ENCODE measurements around the gene VKORC1. TPM values are rescaled to one million over a fixed set of nuclear protein-coding genes. Genes with fewer than 3 reads are reported as not detected.

The VKORC1 gene
- total RNA-seq, 2 experiments from 2014 or later: 66.0 to 66.1 TPM

- no peak overlapping the region for H3K4me3 Mint-ChIP-seq
- H3K27me3 Mint-ChIP-seq: no peaks in the 10 kb centered on the region
- ChIA-PET CTCF (interaction anchor here (1.3 to 1.8 kb wide), 2 partner anchors 12 to 13 kb away, joined by 4 to 11 read pairs; partner anchors contain the start of gene KAT8), POLR2A (interaction anchor here (1.9 to 2.0 kb wide), 2 partner anchors 11 to 13 kb away, joined by 4 to 7 read pairs; partner anchors contain the start of gene KAT8)
- H3K27ac Mint-ChIP-seq: peak overlapping the region; percentile 58
- no peaks in the 10 kb centered on the region for H3K9me3 Mint-ChIP-seq
- peaks cover 1% of the 10 kb centered on the region for H3K4me1 Mint-ChIP-seq
- no peak for DNase-seq
- H3K36me3 Mint-ChIP-seq (ENCODE audit: low read depth): peaks cover 14% of the 10 kb centered on the region
Measured at GRCh38 chr16:31128711-31129567, 34.3 kb upstream of the VKORC1 start.

DNA sequence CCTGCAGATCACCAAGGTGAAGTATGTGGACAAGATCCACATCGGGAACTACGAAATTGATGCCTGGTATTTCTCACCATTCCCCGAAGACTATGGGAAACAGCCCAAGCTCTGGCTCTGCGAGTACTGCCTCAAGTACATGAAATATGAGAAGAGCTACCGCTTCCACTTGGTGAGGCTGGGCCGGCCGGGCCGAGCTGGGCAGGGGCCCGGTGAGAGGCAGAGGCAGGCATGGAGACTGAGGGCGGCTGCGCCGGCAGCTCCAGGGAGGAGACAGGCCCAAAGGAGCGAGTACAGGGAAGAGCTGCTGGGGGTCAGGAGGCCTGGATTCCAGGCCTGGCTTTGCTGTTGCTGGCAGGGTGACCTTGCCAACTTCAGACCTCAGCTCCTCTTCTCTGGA is 32.6 kb upstream of the VKORC1 start:
- POLR2A ChIA-PET: interaction anchor here (1.1 kb wide), 2 partner anchors 10 to 15 kb away, joined by 3 to 4 read pairs; partner anchors contain the start of gene KAT8
- DNase-seq: no peak
- Mint-ChIP-seq H3K27ac (no peak overlapping the region), H3K36me3 (ENCODE audit: low read depth) (peaks cover 16% of the 10 kb centered on the region), H3K27me3 (no peaks in the 10 kb centered on the region), H3K4me1 (peaks cover 1% of the 10 kb centered on the region), H3K9me3 (no peaks in the 10 kb centered on the region), H3K4me3 (no peak overlapping the region)
- CTCF ChIA-PET: interaction anchor here (0.9 to 1.6 kb wide), 2 partner anchors 15 to 143 kb away, joined by 3 to 4 read pairs; no protein-coding TSS in a partner anchor

GRCh38 chr16:31125844-31126243 is 31.2 kb upstream of the VKORC1 start:
- H3K27me3 Mint-ChIP-seq: no peaks in the 10 kb centered on the region
- peaks cover 22% of the 10 kb centered on the region for H3K36me3 Mint-ChIP-seq (ENCODE audit: low read depth)
- no peak overlapping the region for H3K27ac Mint-ChIP-seq
- ChIA-PET CTCF (interaction anchor here (1.4 to 1.6 kb wide), 2 partner anchors 11 to 141 kb away, joined by 3 to 4 read pairs; no protein-coding TSS in a partner anchor), POLR2A (no interaction called here)
- DNase-seq: no peak
- no peak overlapping the region for H3K4me3 Mint-ChIP-seq
- peaks cover 1% of the 10 kb centered on the region for H3K4me1 Mint-ChIP-seq
- no peaks in the 10 kb centered on the region for H3K9me3 Mint-ChIP-seq

GRCh38 chr16:31120129-31120528 is 25.5 kb upstream of the VKORC1 start:
- Mint-ChIP-seq H3K27me3 (no peaks in the 10 kb centered on the region), H3K27ac (no peak overlapping the region), H3K4me1 (peaks cover 20% of the 10 kb centered on the region), H3K4me3 (no peak overlapping the region), H3K36me3 (ENCODE audit: low read depth) (peaks cover 27% of the 10 kb centered on the region), H3K9me3 (no peaks in the 10 kb centered on the region)
- CTCF ChIA-PET: interaction anchor here (7.2 kb wide), 1 partner anchor 23 kb away, joined by 71 read pairs; no protein-coding TSS in a partner anchor
- POLR2A ChIA-PET: interaction anchor here (1.6 kb wide), 1 partner anchor 60 kb away, joined by 8 read pairs; the partner anchor contains the start of gene FUS
- DNase-seq: no peak

DNA sequence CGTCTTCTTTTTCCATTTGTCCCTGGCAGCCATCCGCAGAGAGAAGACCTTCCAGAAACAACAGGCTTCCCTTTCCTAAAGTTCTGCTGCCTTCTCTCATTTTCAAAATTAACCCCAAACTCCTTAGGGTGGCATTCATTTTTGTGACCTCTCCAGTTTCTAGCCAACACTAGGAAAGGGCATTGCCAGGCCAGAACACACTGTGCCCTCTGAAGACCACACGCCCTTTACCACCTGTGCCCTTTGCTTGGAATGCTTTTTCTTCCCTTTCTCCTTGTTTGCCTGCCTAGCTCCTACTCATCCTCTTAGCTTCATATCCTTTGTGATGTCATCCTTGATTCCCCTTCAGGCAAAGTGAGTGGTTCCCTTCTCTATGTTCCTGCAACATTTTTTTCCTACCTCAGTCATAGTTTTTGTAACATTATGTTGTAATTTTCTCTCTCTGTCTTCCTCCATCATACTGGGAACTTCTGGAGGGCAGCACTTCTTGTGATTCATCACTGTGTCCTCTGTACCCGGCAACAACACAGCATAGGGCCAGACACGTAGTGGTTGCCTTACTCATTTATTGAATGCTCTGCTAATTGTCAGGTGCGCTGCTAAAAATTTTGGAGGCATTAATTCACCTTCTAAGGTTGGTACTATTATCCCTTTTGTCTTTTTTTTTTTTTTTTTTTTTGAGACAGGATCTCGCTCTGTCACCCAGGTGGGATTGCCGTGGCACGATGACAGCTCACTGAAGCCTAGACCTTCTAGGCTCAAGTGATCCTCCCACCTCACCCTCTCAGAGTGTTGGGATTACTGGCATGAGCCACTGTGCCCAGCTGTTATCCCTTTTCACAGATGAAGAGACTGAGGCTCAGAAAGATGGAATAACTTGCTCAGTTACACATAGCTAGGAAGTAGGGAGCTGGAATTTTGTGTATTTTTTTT is 23.9 kb upstream of the VKORC1 start:
- Mint-ChIP-seq H3K27me3 (no peaks in the 10 kb centered on the region), H3K9me3 (no peaks in the 10 kb centered on the region), H3K4me1 (peaks cover 29% of the 10 kb centered on the region), H3K27ac (peak overlapping the region; percentile 78), H3K36me3 (ENCODE audit: low read depth) (peaks cover 22% of the 10 kb centered on the region), H3K4me3 (peak overlapping the region; percentile 73)
- CTCF ChIA-PET: interaction anchor here (0.8 to 7.2 kb wide), 9 partner anchors 11 to 325 kb away, joined by 3 to 71 read pairs (median 5); partner anchors contain the start of genes HSD3B7, ZNF646 and ZNF668
- DNase-seq: no peak
- POLR2A ChIA-PET: interaction anchor here (0.8 to 2.5 kb wide), 17 partner anchors 10 to 583 kb away, joined by 3 to 43 read pairs (median 4); partner anchors contain the start of genes BCKDK, FUS, HSD3B7 and ZNF646

GRCh38 chr16:31117384-31118222 is 23.0 kb upstream of the VKORC1 start, which contains the start of gene KAT8:
Gene KAT8 (plus strand): TSS chr16:31117664. CDS start chr16:31117682, 18 bp downstream.
- DNase-seq: peak; percentile 98
- POLR2A ChIA-PET: interaction anchor here (0.6 to 2.5 kb wide), 23 partner anchors 9 to 582 kb away, joined by 3 to 43 read pairs (median 4); partner anchors contain the start of genes BCKDK, FUS, HSD3B7 and STX4
- H3K27ac Mint-ChIP-seq: peak within 1 kb of the TSS; percentile 78
- peak within 1 kb of the TSS; percentile 73 for H3K4me3 Mint-ChIP-seq
- H3K9me3 Mint-ChIP-seq: no peaks in the 10 kb centered on the region
- CTCF ChIA-PET: interaction anchor here (0.8 to 7.2 kb wide), 13 partner anchors 12 to 338 kb away, joined by 3 to 71 read pairs (median 4); partner anchors contain the start of genes HSD3B7, SETD1A, ZNF646 and ZNF668
- no peaks in the 10 kb centered on the region for H3K27me3 Mint-ChIP-seq
- peaks cover 32% of the 10 kb centered on the region for H3K4me1 Mint-ChIP-seq
- peaks cover 22% of the 10 kb centered on the region for H3K36me3 Mint-ChIP-seq (ENCODE audit: low read depth)

- peaks cover 42% of the 10 kb centered on the region for H3K4me1 Mint-ChIP-seq
- DNase-seq: no peak
- H3K27me3 Mint-ChIP-seq: no peaks in the 10 kb centered on the region
- H3K4me3 Mint-ChIP-seq: no peak overlapping the region
- POLR2A ChIA-PET: interaction anchor here (1.2 kb wide), 1 partner anchor 66 kb away, joined by 3 read pairs; the partner anchor contains the start of gene FUS
- no peaks in the 10 kb centered on the region for H3K9me3 Mint-ChIP-seq
- H3K27ac Mint-ChIP-seq: no peak overlapping the region
- H3K36me3 Mint-ChIP-seq (ENCODE audit: low read depth): peaks cover 26% of the 10 kb centered on the region
- CTCF ChIA-PET: no interaction called here
Measured at GRCh38 chr16:31114468-31114867, 19.9 kb upstream of the VKORC1 start.

- Mint-ChIP-seq H3K4me1 (peaks cover 41% of the 10 kb centered on the region), H3K4me3 (no peak overlapping the region), H3K36me3 (ENCODE audit: low read depth) (peaks cover 23% of the 10 kb centered on the region), H3K9me3 (no peaks in the 10 kb centered on the region), H3K27me3 (no peaks in the 10 kb centered on the region), H3K27ac (peak overlapping the region; percentile 55)
- no peak for DNase-seq
- ChIA-PET CTCF (no interaction called here), POLR2A (no interaction called here)
Measured at GRCh38 chr16:31113121-31114120, 18.8 kb upstream of the VKORC1 start.

DNA sequence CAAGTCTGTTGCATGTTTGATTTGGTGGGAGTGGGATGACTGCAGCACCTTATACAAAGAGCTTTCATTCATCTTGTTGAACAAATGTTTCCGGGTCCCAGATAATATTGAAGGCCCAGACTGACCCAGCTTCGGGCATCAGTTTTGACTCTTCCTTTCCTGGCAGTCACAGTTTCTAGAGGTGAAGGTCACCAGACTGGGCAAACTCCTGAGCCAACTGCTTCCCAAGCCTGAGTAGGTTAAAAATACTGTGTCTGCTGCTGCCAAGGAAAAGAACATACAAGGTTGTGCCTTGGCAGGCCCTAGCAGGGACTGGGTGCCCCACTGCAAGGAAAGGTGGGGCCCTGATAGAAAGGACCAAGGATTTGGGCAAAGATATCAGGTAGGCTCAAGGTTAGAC is 18.1 kb upstream of the VKORC1 start:
- ChIA-PET POLR2A (no interaction called here), CTCF (no interaction called here)

DNA sequence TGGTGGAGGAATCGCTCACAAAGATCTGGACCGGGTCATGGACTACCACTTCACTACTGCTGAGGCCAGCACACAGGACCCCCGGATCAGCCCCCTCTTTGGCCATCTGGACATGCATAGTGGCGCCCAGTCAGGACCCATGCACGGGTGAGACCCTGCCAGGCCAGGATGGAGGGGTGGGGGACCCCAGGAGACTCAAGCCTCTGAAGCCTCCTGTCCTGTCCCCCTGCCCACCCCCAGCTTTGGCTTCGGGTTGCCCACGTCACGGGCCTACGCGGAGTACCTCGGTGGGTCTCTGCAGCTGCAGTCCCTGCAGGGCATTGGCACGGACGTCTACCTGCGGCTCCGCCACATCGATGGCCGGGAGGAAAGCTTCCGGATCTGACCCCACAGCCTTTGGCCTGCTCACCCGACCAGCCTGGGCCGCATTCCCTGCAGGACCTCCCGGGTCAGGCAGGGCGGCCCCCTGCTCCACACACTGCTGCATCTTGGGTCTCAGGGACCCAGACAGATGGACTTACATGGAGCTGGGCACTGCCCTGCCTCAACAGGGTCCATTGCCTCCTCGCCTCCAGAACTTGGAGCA is 17.4 kb upstream of the VKORC1 start:
- Mint-ChIP-seq H3K9me3 (no peaks in the 10 kb centered on the region), H3K4me1 (peaks cover 41% of the 10 kb centered on the region), H3K4me3 (no peak overlapping the region), H3K27ac (no peak overlapping the region), H3K36me3 (ENCODE audit: low read depth) (peaks cover 23% of the 10 kb centered on the region), H3K27me3 (no peaks in the 10 kb centered on the region)
- ChIA-PET CTCF (no interaction called here), POLR2A (interaction anchor here (1.4 kb wide), 1 partner anchor 38 kb away, joined by 3 read pairs; the partner anchor contains the start of genes ZNF646 and ZNF668)
- DNase-seq: no peak

More for the DNA sequence above, 18.1 kb upstream of the VKORC1 start:
- H3K4me1 Mint-ChIP-seq: peaks cover 39% of the 10 kb centered on the region
- H3K27me3 Mint-ChIP-seq: no peaks in the 10 kb centered on the region
- no peak overlapping the region for H3K4me3 Mint-ChIP-seq
- no peaks in the 10 kb centered on the region for H3K9me3 Mint-ChIP-seq
- no peak for DNase-seq
- H3K36me3 Mint-ChIP-seq (ENCODE audit: low read depth): peaks cover 23% of the 10 kb centered on the region
- no peak overlapping the region for H3K27ac Mint-ChIP-seq
